GM21381 (cell line): ENCODE results near the gene OGDH.
"Not testable (repeated sequence)": the region's sequence is repeated elsewhere in the genome, so short reads cannot be mapped to it uniquely, and the experiment has no call there.

Experiments
- ATAC-seq: cut with Tn5 transposase; IDR thresholded peaks from one replicate; pipeline ENCODE4 v1.9.1; 2021; ENCODE audit warnings: mild to moderate bottlenecking, moderate library complexity; ENCODE audit not compliant: unreplicated experiment

Gene OGDH

DNA sequence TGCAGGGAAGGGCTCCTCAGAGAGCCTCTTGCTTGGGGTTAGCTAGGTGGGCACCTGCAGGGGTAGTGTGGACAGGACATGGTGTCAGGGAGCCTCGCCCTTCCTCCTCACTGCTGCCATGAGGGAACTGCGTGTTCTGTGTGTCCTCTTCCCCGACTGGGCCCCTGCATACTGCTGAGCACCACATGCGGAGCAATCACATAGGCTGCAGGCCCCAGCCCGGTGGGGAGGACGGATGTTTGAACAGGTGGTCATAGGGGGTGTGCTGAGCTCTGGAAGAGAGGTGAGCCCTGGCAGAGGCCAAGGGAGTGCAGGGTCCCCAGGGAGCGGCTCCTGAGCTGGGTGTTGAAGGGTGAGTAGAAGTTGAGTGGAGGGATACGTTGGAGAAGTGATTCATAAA lies 93.9 kb downstream of the OGDH start:
- no peak for ATAC-seq

DNA sequence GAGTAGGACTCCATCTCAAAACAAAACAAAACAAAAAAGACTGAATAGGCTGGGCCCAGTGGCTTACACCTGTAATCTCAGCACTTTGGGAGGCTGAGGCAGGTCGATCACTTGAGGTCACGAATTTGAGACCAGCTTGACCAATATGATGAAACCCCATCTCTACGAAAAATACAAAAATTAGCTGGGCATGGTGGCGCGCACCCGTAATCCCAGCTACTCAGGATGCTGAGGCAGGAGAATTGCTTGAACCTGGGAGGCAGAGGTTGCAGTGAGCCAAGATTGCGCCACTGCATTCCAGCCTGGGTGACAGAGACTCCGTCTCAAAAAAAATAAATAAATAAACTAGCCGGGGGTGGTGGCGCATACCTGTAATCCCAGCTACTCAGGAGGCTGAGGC lies 97.0 kb downstream of the OGDH start:
- ATAC-seq = not testable (repeated sequence)

DNA sequence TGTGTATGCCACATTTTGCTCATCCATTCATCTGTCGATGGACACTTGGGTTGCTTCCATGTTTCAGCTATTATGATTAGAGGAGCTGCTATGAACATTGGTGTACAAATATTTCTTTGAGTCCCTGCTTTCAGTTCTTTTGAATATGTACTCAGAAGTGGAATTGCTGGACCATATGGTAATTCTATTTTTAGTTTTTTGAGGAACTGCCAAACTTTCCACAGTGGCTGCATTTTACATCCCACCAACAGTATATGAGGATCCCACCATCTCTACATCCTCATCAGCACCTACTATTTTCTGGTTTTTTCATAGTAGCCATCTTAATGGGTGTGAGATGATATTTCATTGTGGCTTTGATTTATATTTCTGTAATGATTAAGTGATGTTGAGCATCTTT lies 97.5 kb downstream of the OGDH start:
- ATAC-seq = no peak

DNA sequence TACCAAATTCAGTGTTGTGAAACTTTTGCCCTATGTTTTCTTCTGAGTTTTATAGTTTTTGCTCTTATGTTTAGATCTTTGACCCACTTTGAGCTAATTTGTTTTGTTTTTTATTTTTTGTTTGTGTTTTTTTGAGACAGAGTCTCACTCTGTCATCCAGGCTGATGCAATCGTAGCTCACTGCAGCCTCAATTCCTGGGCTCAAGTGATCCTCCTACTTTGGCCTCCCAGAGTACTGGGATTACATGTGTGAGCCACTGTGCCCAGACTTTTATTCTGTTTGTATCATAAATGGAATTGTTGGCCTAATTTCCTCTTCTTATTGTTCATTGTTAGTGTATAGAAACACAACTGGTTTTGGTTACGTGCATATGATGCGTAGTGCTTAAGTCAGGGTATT lies 99.0 kb downstream of the OGDH start:
- ATAC-seq = no peak

DNA sequence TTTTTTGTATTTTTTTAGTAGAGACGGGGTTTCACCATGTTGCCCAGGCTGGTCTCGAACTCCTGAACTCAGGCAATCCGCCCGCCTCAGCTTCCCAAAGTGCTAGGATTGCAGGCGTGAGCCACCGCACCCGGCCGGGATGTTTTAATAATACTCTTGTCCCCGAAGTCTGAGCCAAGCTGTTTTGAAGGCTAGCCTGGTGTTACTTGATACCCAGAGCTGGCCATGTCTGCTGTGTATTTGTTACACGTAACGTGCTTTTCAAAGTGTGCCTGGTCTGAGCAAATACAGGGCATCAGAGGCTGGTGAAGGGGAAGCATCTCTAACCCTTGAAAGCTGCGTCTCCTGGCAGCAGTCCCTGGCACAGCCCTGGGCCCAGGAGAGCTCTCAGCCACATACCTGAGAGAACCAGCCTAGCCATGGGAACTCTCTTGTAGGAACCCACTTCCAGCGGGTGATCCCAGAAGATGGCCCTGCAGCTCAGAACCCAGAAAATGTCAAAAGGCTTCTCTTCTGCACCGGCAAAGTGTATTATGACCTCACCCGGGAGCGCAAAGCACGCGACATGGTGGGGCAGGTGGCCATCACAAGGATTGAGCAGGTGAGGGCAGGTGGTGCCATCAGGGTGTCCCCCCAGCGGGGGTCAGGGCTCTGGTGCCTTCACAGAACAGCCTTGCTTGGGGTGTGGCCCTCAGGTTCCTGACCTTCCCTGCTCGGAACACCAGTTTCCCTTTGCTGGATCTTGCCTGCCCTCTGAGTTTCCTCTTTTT lies 100.5 kb downstream of the OGDH start:
- ATAC-seq = no peak

DNA sequence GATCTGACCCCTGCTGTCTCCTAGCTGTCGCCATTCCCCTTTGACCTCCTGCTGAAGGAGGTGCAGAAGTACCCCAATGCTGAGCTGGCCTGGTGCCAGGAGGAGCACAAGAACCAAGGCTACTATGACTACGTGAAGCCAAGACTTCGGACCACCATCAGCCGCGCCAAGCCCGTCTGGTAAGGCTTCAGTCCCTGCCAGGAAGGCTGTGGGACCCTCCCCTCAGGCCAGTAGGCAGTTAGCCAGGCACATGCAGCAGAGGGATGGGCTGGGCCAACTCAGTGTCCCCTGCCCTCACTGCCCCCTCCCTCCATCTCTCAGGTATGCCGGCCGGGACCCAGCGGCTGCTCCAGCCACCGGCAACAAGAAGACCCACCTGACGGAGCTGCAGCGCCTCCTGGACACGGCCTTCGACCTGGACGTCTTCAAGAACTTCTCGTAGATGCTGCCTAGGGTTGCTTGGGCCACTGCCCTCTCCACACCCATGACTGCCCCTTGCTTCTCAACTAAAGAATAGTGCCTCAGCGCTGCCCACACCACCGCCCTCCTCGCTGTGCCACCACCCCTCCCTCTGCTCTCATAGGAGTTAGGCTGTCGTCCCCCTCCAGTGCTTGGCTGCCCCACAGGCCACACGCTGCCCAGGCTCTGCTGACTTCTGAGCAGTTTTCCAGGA lies 101.3 kb downstream of the OGDH start:
- ATAC-seq = no peak

DNA sequence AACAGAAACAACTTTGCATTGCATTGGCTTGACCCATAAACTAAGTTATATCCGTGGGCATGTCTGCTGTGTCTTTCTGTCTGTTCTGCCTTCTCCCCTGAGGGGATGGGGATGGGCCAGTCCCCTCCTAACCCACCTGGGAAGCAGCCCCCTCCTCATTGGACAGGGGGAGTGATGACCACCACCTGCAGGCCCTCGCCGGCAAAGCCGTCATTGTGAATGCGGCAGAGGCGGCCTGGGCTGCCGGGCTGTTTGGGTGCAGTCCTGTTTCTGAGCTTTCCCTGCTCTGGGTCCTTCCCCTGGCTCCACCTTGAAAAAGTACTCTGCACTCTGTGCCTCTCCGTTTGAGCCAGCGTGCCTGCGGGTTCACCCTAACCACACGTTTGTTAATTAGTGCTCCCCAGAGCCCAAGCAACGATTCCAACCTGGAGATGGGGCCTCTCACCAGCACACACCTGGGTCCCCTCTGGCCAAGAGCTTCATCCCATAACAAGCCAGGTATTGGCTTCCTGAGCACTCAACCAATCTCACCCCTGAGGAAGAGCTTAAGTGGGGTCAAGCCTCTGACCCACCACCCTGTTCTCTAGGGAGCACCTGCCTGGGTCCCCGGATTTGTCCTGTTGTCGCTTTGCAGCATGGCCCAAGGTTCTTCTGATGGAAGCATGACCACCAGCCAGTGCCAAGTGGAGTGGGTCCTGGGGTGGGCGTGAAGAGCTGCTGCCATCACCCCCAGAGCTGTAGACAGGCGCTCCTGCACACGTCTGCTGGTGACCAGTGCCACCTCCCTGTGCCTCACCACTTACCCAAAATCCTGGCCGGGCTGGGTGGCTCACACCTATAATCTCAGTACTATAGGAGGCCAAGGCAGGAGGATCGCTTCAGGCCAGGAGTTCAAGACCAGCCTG lies 102.8 kb downstream of the OGDH start:
- no peak for ATAC-seq

DNA sequence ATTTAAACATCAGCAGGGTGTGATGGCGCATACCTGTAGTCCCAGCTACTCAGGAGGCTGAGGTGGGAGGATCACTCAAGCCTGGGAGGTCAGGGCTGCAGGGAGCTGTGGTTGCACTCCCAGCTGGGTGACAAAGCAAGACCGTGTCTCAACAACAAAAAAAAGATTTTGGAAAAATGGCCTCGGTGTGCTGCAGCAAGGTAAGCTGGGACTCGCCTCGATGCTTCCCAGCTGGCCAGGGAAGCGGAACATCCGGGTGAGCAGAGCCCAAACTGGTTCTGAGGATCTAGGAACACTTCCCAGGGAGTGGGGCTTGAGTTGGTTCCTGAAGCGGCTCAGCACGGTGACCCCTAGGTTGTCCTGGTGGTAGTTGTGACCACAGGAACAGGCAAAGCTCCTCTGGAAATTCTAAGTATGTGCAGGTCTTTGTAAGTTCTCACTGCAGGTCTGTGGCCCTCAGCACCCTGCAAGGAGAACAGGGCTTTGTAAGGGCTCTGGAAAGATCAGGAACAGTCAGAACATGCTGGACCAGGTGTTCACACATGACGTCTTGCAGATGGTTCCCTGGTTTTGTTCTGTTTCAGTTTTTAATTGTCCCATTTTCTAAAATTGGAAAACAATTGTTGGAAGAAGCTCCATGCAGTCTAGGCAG lies 103.6 kb downstream of the OGDH start:
- ATAC-seq = no peak

DNA sequence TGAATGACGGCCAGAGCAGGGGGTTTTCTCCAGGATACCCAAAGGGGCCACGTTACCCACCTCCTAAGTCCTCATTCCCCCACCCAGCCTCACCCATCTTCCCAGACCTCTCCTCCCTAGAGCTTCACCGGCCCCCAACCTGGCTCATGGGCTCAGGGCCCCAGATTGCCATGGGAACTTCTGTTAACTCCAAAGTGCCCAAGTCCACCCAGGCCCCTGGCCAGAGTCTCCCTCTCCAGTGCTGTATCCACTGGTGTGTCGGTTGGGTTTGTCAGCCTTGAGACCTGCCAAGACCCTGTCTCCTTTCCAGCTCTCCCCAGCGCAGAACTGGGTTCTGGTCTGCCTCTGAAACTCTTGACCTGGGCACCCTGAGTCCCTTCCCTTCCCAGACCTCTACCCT lies 105.1 kb downstream of the OGDH start:
- ATAC-seq = no peak

DNA sequence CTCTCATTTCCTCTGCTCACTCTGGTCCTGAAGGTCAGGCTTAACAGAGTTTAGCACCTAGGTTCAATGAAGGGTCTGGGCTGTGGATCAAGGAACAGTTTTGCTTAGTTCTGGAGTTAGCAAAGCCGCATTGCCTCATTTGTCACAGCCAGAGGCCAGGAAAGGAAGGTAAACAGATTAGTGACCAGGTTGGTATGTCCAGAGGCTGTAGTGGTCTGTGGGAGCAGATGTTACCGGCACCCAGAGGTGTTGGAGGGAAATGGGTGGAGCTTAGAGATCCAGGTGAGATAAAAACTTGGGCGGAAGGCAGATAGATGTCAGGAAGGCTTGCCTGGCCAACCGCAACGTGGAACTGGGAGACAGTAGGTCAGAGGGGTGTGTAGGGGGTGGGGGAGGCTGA lies 105.6 kb downstream of the OGDH start:
- ATAC-seq = no peak

DNA sequence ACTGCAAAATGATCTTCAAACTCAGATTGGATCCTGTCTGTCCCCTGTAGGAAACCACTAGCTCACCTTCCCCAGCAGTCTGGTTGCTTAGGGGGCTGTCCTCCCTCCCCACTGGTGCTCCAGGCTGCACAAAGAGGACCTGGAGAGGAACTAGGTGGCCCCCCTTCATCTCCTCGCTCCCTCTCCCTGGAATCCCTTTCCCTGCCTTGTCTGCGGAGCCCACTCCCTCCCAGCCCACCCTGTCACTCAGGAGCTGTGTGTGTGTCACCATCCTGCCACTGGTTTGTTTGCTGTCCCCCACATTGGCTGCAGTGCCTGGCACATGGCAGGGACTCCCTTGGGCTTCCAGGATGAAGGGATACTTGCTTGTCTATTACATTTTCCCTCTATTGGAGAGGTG lies 106.7 kb downstream of the OGDH start:
- no peak for ATAC-seq

DNA sequence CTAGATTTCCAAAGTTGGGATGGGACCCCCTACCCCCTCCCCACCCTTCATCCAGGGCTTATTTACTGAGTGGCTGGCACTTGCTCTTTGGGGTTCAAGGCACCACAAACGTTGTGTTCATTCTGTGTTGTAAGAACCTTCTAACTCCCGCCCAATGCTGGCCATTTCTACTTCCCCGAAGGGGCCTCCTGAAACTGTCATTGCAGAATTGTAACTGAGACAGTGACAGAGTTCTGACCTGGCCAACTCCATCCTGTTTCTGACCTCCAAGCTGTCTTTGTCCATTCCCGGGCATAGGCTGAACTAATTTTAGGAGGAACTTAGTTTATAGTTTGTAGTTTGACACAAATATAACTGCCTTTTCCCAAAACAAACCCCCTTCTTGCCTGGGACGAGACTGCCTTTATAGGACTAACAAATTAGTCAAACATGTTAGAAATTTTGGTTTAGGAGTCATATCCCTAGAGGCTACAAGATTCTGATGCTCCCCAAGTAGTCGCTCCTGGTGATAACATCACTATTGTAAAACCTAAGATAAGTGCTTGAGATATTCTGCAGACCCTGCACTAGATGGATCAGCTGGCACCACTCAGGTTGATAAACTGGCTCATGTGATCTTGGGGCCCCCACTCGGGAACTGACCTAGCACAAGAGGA lies 107.4 kb downstream of the OGDH start:
- no peak for ATAC-seq

DNA sequence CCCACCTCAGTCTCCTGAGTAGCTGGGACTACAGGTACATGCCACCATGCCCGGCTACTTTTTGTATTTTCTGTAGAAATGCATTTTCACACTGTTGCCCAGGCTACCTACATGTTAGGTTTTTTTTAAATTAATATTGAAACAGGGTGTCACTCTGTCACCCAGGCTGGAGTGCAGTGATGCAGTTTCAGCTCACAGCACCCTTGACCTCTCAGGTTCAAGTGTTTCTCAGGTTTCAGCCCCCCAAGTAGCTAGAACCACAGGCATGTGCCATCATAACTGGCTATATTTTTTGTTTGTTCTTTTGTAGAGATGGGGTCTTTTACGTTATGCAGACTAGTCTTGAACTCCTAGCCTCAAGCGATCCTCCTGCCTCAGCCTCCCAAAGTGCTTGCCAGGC lies 109.8 kb downstream of the OGDH start:
- no peak for ATAC-seq

DNA sequence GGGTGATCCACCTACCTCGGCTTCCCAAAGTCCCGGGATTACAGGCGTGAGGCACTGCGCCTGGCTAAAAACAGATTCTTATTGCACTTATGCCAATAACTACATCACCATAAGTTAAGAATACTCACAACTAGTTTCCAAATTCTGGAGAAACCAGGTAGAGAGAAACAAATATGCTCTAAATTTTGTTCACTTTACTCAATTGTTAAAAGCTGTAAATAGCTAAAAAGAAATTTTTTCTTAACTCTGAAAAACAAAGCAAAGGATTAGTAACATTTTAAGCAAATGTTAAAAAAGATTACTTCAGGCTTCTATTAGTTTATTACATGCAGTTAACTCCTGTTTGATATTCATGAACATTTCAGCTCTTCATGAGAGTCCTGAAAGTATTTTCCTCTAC lies 113.9 kb downstream of the OGDH start:
- no peak for ATAC-seq

DNA sequence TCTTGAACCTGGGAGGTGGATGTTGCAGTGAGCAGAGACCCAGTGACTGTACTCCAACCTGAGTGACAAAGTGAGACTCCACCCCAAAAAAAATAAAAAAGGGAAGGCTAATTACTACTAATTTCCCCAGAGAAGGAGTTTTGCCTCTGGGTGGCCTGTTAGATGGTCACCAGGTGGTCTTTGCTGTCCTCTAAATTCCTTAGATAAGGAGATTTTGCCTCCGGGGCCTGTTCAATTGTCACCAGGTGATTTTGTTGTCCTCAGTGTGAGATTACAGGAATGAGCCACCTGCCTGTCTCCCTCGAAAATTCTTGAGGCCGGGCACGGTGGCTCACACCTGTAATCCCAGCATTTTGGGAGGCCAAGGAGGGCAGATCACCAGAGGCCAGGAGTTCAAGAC lies 117.8 kb downstream of the OGDH start:
- ATAC-seq = no peak

DNA sequence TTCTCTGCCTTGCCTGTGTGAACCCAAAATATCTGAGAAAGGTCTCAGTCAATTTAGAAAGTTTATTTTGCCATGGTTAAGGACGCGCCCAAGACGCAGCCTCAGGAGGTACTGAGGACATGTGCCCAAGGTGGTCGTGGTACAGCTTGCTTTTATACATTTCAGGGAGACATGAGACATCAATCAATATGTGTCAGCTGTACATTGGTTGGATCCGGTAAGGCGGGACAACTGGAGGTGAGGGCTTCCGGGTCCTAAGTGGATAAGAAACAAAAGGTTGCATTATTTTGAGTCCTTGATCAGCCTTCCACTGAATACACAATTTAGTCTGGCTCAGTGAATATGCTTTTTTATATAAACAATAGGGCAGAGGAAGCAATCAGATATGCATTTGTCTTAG lies 119.8 kb downstream of the OGDH start:
- ATAC-seq = not testable (repeated sequence)

DNA sequence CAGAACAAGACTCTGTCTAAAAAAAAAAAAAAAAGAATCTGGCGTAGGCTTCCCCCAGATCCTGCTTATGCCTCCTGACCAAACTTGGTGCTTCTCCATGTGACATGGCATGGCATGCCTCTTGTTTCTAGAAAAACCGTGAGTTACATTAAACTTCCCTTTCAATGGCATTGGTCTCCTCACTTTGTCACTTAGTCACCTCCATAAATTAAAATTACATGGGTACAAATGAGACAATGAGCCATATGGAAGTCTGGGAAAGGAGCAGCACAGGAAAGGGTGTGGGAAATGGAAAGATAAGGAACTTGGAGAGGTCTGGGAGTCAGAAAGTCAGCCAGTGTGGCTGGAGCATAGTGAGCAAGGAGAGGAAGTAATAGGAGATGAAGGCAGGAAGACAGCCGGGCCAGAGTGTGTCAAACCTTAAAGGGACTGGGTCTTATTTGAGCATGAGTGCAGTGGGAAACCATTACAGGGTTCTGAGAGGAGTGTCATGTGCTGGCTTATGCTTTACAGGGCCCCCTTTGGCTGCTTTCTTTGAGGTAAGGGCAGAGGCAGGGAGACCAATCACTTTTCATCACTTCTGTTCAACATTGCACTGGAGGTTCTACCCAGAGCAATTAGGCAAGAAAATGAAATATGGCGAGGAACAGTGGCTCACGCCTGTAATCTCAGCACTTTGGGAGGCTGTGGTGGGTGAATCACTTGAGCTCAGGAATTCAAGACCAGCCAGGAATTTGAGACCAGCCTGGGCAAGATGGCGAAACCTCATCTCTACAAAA lies 120.9 kb downstream of the OGDH start:
- ATAC-seq = no peak

DNA sequence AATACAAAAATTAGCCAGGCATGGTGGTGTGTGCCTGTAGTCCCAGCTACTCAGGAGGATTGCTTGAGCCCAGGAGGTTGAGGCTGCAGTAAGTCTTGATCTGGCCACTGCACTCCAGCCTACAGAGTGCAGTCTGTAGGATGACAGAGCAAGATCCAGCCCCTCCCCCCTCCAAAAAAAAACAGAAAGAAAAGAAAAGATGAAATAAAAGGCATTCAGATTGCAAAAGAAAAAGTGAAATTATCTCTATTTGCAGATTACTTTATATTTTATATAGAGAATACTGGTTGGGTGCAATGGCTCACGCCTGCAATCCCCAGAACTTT lies 121.5 kb downstream of the OGDH start:
- ATAC-seq = no peak

DNA sequence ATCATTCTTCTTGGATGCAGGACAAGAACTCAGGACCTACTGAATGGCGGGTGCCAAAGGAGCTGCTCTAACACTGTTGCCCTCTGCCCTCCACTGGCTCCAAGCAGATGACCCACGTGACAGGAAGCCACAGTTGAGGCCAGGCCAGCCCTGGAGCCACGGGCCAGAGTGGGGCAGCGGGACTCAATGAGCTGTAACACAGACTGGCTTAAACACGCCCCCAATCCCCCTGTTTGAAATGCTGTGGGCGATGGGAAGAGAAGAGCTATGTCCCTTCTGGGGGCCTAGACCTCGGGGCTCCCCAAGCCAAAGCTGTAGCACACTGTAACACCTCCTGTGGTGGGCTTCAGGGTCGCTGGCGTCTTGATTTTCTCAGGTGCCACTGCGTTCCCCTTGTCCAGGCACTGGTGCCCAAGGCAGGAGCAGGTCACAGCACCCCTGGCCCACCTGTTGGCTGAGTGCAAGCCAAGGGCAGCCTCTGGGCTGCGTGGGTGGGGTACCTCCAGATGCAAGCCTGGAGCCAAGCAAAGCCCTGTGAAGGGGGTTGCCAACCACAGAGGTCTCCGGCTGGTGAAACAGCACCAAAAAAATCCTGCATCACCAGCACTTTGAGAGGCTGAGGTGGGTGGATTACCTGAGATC lies 123.6 kb downstream of the OGDH start:
- ATAC-seq = no peak

DNA sequence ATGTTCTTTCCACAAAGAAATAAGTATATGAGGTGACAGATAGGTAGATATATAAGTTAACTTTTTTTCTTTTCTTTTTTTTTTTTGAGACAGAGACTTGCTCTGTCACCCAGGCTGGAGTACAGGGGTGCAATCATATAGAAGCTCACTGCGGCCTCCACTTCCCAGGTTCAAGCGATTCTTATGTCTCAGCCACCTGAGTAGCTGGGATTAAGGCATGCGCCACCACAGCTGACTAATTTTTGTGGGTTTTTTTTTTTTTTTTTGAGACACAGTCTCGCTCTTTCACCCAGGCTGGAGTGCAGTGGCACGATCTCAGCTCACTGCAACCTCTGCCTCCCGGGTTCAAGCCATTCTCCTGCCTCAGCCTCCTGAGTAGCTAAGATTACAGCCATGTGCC lies 126.5 kb downstream of the OGDH start:
- not testable (repeated sequence) for ATAC-seq
